B cell (primary cell): ENCODE results near the gene ERO1B. TPM values are rescaled to one million over a fixed set of nuclear protein-coding genes. Genes with fewer than 3 reads are reported as not detected.
"Not testable (repeated sequence)": the region's sequence is repeated elsewhere in the genome, so short reads cannot be mapped to it uniquely, and the experiment has no call there.

Experiments used
- ATAC-seq: fragments of 200-7000 bp; cut with Tn5 transposase; one replicate; pipeline ENCODE4 v1.10.0; 2021; ENCODE audit warnings: low read depth, mild to moderate bottlenecking, moderate number of reproducible peaks, moderate library complexity
- CTCF ChIA-PET: fragments of 350-600 bp; sonication (Branson Sonifier 250); formaldehyde crosslinking; loops from one replicate; lab custom pipeline; 2021; ENCODE audit warnings: antibody characterized with exemption, inconsistent platforms; lab: Charles Lee
- POLR2A ChIA-PET: fragments of 350-600 bp; sonication (Branson Sonifier 250); formaldehyde crosslinking; loops from one replicate; lab custom pipeline; 2021; ENCODE audit warnings: antibody characterized with exemption; lab: Charles Lee
- DNase-seq: peaks from one replicate; pipeline ENCODE4 v3.0.0; 2013
- H2AFZ ChIP-seq: 2 replicates; pipeline ENCODE4 v1.6.1; 2012; ENCODE audit warnings: mild to moderate bottlenecking, low read depth, low read length; ENCODE audit not compliant: insufficient read depth, poor library complexity, severe bottlenecking
- H3K27ac ChIP-seq, 2 donors: 1 replicate in 1 of 2; 2 replicates in 1 of 2; pipeline ENCODE4 v1.5.1; 2012 to 2013; ENCODE audit warnings: low read length in 2 of 2, mild to moderate bottlenecking in 2 of 2, moderate library complexity in 1 of 2
- H3K27me3 ChIP-seq, 4 experiments: fragments of 200-600 bp in 1 of 4; sonication (generic) in 1 of 4; replicated peaks in 1 of 4; 1 replicate in 2 of 4; 2 replicates in 2 of 4; pipeline versions ENCODE4 v1.6.1 to v1.7.0; 2013 to 2016; ENCODE audit warnings: low read length in 3 of 4, mild to moderate bottlenecking in 2 of 4, mixed read lengths in 1 of 4, moderate library complexity in 1 of 4; ENCODE audit not compliant: insufficient read depth in 4 of 4, control insufficient read depth in 3 of 4; ENCODE audit errors: control extremely low read depth in 1 of 4
- H3K36me3 ChIP-seq, 2 experiments: replicated peaks in 1 of 2; 1 replicate in 1 of 2; 2 replicates in 1 of 2; pipeline versions ENCODE4 v1.6.1 to v1.7.1; 2013; ENCODE audit warnings: low read length in 1 of 2; ENCODE audit not compliant: insufficient read depth in 2 of 2, control insufficient read depth in 1 of 2; ENCODE audit errors: control extremely low read depth in 1 of 2, extremely low read depth in 1 of 2
- H3K4me1 ChIP-seq, 2 donors: fragments of 200-600 bp in 1 of 2; sonication (generic) in 1 of 2; 1 replicate in 1 of 2; 2 replicates in 1 of 2; pipeline versions ENCODE4 v1.5.1 to v1.6.1; 2013 to 2017; ENCODE audit warnings: low read length in 2 of 2; ENCODE audit not compliant: control insufficient read depth in 2 of 2, insufficient read depth in 2 of 2
- H3K4me2 ChIP-seq: replicated peaks from 2 replicates; pipeline ENCODE3; 2012; ENCODE audit warnings: mild to moderate bottlenecking, low read depth, low read length; ENCODE audit not compliant: poor library complexity, severe bottlenecking
- H3K4me3 ChIP-seq, 5 experiments: fragments of 200-600 bp in 1 of 5; sonication (generic) in 1 of 5; 1 replicate in 3 of 5; 2 replicates in 2 of 5; pipeline versions ENCODE4 v1.5.1 to v1.7.0; 2011 to 2016; ENCODE audit warnings: low read length in 4 of 5, mild to moderate bottlenecking in 4 of 5, low read depth in 2 of 5, control low read depth in 1 of 5, moderate library complexity in 1 of 5; ENCODE audit not compliant: insufficient read depth in 1 of 5; ENCODE audit errors: control extremely low read depth in 1 of 5, extremely low read depth in 1 of 5
- H3K79me2 ChIP-seq: fragments of 200-600 bp; sonication (generic); one replicate; pipeline ENCODE4 v1.6.0; 2016; ENCODE audit warnings: low read length; ENCODE audit not compliant: control insufficient read depth, insufficient read depth
- H3K9ac ChIP-seq: fragments of 200-600 bp; sonication (generic); 2 replicates; pipeline ENCODE4 v1.6.1; 2017; ENCODE audit warnings: mild to moderate bottlenecking, low read length, moderate library complexity
- H3K9me3 ChIP-seq, 3 donors: one replicate each; pipeline versions ENCODE4 v1.6.1 to v1.7.1; 2013; ENCODE audit warnings: low read length in 2 of 3; ENCODE audit not compliant: control insufficient read depth in 2 of 3, insufficient read depth in 1 of 3; ENCODE audit errors: control extremely low read depth in 1 of 3
- H4K20me1 ChIP-seq: 2 replicates; pipeline ENCODE4 v1.6.0; 2012; ENCODE audit warnings: mild to moderate bottlenecking, low read length; ENCODE audit not compliant: insufficient read depth, control insufficient read depth, poor library complexity, severe bottlenecking
- H3K27ac Mint-ChIP-seq: one replicate; pipeline ENCODE4 v1.8.0; 2021; ENCODE audit warnings: mixed read lengths
- H3K27me3 Mint-ChIP-seq: one replicate; pipeline ENCODE4 v1.8.0; 2021; ENCODE audit warnings: mixed read lengths
- H3K4me1 Mint-ChIP-seq: one replicate; pipeline ENCODE4 v1.8.0; 2021; ENCODE audit warnings: mixed read lengths
- H3K4me3 Mint-ChIP-seq: one replicate; pipeline ENCODE4 v1.8.0; 2021; ENCODE audit warnings: mixed read lengths
- H3K9me3 Mint-ChIP-seq: one replicate; pipeline ENCODE4 v1.8.0; 2022; ENCODE audit warnings: mixed read lengths; ENCODE audit not compliant: insufficient read depth
- CTCF ChIP-seq: fragments of 200-600 bp; IDR thresholded peaks from one replicate; pipeline ENCODE4 v1.8.0; 2022; ENCODE audit warnings: antibody characterized with exemption, mild to moderate bottlenecking
- EZH2 ChIP-seq: IDR thresholded peaks from 2 replicates; pipeline ENCODE4 v1.6.1; 2012; ENCODE audit warnings: borderline replicate concordance, low read depth, mild to moderate bottlenecking, moderate library complexity, low read length; ENCODE audit not compliant: insufficient read depth, poor library complexity, severe bottlenecking
- WGBS: methylation state at CpG from one replicate; pipeline ENCODE4 v1.1.5; 2013; ENCODE audit warnings: missing lambda C conversion rate; ENCODE audit not compliant: insufficient coverage; 5-methylcytosine and 5-hydroxymethylcytosine counted together
- intact Hi-C: fragments of 100-400 bp; cut with micrococcal nuclease; formaldehyde crosslinking; loops from one replicate; pipeline ENCODE4 v1.10.0; 2022
- polyA plus RNA-seq: library from polyadenylated mRNA; depleted of rRNA; stranded (reverse); fragments of >200 nt; gene quantifications from 2 replicates; pipeline ENCODE4 v1.2.3, GENCODE V29; 2012
- total RNA-seq, 2 donors: library from RNA; stranded (reverse); fragments of 120-200 nt in 1 of 2; gene quantifications; 1 replicate in 1 of 2; 2 replicates in 1 of 2; pipeline versions ENCODE4 v1.2.3 to v1.2.4, GENCODE V29; 2013 to 2022

ERO1B gene
- total and polyA plus RNA-seq, 2 donors (not counting 1 experiment from before 2014, with no cell fraction given), result 5.1 to 25.6 TPM

GRCh38 chr1:236186471-236186870, 95.3 kb downstream of the ERO1B start:
- DNase-seq, H4K20me1 ChIP-seq, H3K9me3 ChIP-seq, H3K9ac ChIP-seq, H3K4me1 Mint-ChIP-seq, H3K27me3 Mint-ChIP-seq, H3K4me2 ChIP-seq, H3K27ac ChIP-seq, H2AFZ ChIP-seq, CTCF ChIA-PET, H3K27ac Mint-ChIP-seq, H3K27me3 ChIP-seq, H3K79me2 ChIP-seq, H3K4me3 ChIP-seq, ATAC-seq, intact Hi-C loops, H3K4me3 Mint-ChIP-seq, H3K4me1 ChIP-seq, H3K36me3 ChIP-seq, POLR2A ChIA-PET: not testable (repeated sequence)
- no CpG with 5 or more reads among the region's 2 CpGs for WGBS
- H3K9me3 Mint-ChIP-seq, result peaks cover 12% of the 10 kb centered on the region

DNA sequence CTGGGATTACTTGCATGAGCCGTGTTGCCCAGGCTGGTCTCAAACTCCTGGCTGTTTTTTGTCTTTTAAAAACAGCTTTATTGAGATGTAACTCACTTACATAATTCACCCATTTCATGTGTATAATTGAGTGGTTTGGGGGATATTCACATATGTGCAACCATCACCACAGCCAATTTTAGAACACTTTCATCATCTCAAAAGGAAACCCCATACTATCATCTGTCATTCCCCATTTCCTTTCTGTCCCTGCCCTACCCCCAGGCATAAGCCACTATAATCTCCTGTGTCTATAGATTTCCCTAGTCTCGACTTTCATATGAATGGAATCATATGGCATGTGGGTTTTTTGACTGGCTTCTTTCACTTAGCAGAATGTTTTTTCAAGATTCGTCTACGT, 96.1 kb downstream of the ERO1B start:
- H3K9me3 ChIP-seq, result peaks cover 0 to 1% (median 0%) of the 10 kb centered on the region in 3 donors
- no peaks in the 10 kb centered on the region for H3K36me3 ChIP-seq
- no CpG with 5 or more reads among the region's 4 CpGs for WGBS
- ATAC-seq (no peak), DNase-seq (no peak)
- no peak for TF ChIP-seq EZH2
- no peak for TF ChIP-seq CTCF
- H3K27me3 Mint-ChIP-seq, result no peaks in the 10 kb centered on the region
- H3K4me2 ChIP-seq, result no peak overlapping the region
- CTCF ChIA-PET, result no interaction called here
- H3K4me1 ChIP-seq, result no peaks in the 10 kb centered on the region
- intact Hi-C loops, result no loop called here
- no peak overlapping the region for H3K4me3 ChIP-seq
- H4K20me1 ChIP-seq, result no peaks in the 10 kb centered on the region
- POLR2A ChIA-PET, result no interaction called here
- H3K27ac ChIP-seq, result no peak overlapping the region
- H3K9ac ChIP-seq, result no peak overlapping the region
- H3K9me3 Mint-ChIP-seq, result peaks cover 10% of the 10 kb centered on the region
- no peak overlapping the region for H2AFZ ChIP-seq
- H3K79me2 ChIP-seq, result no peaks in the 10 kb centered on the region
- peaks cover 5% of the 10 kb centered on the region for H3K4me1 Mint-ChIP-seq
- no peak overlapping the region for H3K27ac Mint-ChIP-seq
- H3K27me3 ChIP-seq, result no peaks in the 10 kb centered on the region
- H3K4me3 Mint-ChIP-seq, result no peak overlapping the region
